HK-2 (cell line): ENCODE measurements around the gene TBX19.

Source experiments
- DNase-seq: peaks from one replicate; pipeline ENCODE4 v3.0.0-alpha.2; 2018; ENCODE audit not compliant: unreplicated experiment

The TBX19 gene

GRCh38 chr1:168281603-168282325 is 1.1 kb downstream of the TBX19 start:
- DNase-seq, result no peak

- no peak for DNase-seq
These were observed 4.8 kb downstream of the TBX19 start for GRCh38 chr1:168285521-168285790.

- DNase-seq, result no peak
These were observed 5.6 kb downstream of the TBX19 start for GRCh38 chr1:168285971-168286927.

DNA sequence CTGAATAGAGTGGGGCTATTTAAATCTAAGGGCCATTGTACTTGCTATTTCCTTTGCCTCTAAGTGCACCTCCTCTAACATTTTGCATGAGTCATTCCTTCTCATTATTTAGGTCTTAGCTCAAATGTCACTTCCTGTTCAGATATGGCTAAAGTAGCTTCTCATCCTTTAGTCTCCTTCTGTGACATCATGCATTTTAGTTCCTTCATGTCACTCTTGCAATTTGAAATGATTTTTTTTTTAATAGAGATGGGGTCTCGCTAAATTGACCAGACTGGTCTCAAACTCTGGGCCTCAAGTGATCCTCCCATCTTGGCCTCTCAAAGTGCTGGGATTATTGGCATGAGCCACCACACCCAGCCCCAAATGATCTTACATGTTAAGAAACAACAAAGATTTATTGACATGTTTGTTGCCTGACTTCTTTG is 6.6 kb downstream of the TBX19 start:
- no peak for DNase-seq

DNA sequence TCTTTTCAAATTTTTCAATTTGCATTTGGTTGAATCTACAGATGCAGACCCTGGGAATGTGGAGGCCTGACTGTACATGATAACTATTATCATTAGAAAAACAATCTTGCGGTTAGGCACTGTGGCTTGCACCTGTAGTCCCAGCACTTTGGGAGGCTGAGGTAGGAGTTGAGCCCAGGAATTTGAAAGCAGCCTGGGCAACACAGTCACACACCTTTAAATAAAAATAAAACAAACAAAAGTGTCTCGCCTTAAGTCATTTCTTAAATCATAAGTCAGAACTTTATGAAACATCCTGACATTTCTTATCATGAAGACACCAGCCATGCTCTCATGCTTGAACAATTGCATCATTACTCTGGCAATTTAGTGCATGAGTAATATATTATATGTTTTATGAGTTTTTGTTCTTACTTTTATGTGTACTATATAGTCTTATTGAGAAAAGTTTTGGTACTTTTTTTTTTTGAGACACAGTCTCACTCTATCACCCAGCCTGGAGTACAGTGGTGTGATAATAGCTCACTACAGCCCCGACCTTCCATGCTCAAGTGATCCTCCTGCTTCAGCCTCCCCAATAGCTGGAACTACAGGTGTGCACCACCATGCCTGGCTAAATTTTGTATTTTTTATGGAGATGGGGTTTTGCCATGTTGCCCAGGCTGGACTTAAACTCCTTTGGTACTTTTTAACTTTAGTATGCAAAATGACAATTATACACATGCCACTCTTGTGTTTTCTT is 7.8 kb downstream of the TBX19 start:
- no peak for DNase-seq

GRCh38 chr1:168291222-168291837 is 10.7 kb downstream of the TBX19 start:
- no peak for DNase-seq

DNA sequence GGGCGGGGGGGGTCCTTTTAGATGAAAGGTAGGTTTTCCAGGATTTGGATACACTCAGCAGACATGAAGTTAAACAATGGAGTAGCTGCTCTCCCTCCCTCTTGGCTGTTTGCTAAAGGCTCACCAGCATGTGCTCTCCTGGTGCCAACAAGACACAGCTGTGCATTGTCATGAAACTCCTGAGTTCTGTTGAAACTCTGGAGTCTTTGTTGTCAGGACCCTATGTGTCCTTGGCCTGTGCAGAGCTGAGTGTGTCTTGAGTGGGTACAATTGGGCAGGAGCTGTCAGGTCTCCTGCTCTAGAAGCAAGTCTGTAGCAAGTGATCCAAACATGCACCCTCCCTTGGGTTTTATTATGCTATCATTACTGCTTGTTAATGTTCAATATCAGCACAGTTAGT is 12.7 kb downstream of the TBX19 start:
- DNase-seq, result no peak

- DNase-seq, result no peak
These were observed 14.9 kb downstream of the TBX19 start for GRCh38 chr1:168295411-168296114.

- no peak for DNase-seq
These were observed 16.5 kb downstream of the TBX19 start for GRCh38 chr1:168297019-168297730.

DNA sequence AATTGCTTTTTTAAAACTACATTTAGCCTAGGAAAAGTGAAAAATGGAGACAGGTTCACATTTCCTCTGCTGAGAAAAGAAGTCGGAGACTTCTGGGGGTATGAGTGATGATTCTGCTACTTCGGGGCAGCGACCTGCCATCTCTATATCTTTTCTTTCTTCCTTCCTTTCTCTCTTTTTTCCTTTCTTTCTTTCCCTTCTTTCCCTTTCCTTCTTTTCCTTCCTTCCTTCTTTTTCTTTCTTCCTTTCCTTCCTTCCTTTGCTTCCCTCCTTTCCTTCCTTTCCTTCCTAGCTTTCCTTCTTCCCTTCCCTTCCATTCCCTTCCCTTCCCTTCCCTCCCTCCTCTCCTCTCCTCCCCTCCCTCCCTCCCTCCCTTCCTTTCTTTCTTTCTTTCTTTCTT is 17.8 kb downstream of the TBX19 start:
- DNase-seq, result no peak

DNA sequence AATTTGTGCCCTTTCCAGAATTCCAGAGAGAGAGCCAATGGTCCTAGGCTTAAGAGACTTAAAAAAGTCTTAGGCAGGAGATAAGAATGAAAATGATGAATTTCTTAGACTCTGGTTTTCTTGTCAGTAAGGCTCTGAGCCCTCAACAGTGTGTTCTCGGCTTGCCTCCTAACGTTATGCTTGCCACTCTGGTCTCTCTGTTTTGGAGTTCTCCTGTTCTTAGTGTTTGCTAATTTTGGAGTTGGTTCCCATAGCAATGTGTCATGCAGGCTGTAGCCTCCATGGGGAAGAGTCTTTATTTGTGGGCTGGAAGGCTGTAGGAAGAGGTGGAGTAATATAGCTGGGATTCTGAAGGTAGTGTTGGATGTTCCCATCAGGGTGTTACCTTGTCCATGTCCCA is 19.9 kb downstream of the TBX19 start:
- no peak for DNase-seq

DNA sequence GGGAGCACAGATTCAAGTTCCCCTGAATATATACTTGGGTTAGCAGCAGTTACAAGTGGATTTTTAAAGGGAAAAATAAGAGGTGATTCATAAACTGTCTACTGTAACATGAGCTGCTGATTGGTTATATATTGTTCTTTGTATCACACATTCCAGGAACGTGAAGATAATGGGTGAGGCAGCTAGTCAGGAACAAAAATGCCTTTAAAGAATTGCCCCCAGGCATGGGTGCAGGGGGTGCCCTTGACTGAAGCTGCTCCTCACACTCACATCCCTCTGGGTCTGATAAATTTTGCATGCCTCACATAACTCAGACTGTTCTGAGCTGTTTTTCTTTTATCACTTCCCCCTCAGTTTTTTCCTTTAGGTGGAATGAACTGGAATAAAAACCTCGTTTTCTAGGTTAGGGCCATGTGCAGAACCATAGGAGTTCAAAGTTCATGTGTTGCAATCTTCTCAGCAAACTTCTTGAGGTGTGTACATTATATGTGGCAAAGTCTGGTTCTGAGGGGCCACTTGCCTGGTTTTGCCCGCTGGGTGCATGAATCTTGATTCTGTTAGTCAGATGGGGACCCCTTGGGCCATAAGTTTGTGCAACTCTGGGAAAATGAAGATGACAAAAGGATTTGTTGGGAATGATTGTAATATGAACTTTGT is 21.1 kb downstream of the TBX19 start:
- DNase-seq, result peak; percentile 20

DNA sequence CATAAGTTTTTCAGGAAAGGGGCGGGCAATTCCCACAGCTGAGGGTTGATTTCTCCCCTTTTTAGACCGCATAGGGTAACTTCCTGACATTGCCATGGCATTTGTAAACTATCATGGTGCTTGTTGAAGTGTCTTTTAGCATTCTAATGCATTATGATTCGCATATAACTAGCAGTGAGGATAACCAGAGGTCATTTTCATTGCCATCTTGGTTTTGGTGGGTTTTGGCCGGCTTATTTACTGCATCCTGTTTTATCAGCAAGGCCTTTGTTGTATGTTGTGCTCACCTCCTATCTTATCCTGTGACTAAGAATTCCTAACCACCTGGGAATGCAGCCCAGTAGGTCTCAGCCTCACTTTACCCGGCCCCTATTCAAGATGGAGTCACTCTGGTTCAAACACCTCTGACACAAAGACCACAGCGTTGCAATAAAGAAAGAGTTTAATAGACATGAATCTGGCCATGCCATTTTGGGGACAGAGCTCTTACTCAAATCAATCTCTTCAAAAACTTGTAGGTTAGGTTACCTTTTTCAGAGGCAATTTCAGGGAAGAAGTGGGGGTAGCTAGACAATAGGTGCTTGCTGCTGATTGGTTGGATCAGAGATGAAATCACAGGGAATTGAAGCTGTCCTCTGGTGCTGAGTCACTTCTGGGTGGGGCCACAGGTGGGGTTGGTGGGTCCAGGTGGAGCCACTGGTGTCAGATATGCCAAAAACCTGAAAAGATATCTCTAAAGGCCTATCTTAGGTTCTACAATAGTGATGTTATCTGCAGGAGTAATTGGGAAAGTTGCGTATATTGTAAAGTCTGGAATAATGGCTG is 23.3 kb downstream of the TBX19 start:
- no peak for DNase-seq

DNA sequence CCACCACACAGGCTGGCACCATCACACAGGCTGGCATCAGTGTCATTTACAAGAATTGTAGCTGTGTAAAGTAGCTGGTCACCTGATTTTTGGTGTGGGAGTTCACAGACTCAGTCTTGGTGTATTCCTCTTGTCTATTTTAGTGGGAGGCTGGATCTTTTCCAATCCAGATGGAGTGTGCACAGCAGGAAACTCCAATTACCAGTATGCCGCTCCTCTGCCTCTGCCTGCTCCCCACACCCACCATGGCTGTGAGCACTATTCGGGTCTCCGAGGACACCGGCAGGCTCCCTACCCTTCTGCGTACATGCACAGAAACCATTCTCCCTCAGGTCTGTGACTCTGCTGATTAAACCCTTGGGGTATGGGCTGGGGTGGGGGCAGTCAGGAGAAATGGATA is 24.2 kb downstream of the TBX19 start:
- DNase-seq, result no peak

DNA sequence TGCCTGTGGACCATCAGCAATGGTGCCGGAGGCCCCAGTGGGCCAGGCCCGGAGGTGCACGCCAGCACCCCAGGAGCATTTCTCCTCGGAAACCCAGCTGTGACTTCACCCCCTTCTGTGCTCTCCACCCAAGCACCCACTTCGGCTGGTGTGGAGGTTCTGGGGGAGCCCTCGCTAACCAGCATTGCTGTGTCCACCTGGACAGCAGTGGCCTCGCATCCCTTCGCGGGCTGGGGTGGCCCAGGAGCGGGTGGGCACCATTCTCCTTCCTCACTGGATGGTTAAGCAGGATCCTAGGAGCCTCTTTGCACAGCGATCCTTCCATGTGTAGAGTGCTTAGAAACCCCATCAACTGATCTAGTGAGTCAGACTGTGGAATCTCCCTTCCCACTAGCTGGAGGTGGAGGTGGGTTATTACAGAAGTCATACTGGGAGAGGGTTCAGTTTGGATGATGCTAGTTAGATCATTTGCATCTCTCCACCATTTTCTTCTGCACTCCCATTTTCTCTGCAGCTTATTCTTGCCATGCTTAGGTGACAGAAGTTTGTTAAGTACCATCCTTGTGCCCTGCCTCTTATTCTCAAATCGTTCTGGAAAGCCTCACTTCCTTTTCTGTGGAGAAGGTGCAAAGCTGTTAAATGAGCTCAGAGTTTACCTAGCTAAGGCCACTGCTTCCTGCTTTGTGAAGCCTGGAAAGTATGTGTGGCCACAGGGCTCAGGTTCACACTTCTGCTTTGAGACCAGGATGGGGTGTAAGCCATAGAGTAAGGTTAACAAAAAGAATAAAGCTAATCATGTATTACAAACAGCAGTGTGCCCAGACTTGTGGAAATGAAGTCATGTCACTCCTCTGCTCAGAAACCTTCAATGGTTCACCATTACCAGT is 32.3 kb downstream of the TBX19 start:
- peak; percentile 33 for DNase-seq

DNA sequence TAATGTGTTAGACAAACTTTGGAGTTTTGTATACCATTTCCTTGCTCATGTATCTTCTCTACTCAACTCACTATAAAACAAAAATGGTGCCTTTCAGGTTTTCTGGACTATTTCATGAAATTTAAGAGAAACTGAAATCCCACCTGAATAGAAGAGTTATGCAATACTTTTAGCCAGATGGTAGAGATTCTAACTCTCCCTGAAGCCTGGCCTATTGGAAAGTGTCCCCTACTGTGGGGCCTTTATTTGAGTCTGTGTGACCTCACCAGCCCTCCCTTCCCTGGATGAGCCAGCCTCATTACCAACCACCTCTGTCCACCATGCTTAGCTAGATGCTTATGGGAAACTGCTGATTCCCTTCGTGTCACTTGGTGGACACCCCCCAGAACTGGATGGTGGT is 35.5 kb downstream of the TBX19 start:
- no peak for DNase-seq

GRCh38 chr1:168317309-168317708 is 36.6 kb downstream of the TBX19 start:
- DNase-seq, result no peak

GRCh38 chr1:168319691-168320090 is 39.0 kb downstream of the TBX19 start:
- no peak for DNase-seq
